T-helper 9 cell (primary cell): ENCODE results near the gene BCL2.

ENCODE experiments used
- DNase-seq: peaks from one replicate; pipeline ENCODE4 v3.0.0-alpha.2; 2020

The BCL2 gene

DNA sequence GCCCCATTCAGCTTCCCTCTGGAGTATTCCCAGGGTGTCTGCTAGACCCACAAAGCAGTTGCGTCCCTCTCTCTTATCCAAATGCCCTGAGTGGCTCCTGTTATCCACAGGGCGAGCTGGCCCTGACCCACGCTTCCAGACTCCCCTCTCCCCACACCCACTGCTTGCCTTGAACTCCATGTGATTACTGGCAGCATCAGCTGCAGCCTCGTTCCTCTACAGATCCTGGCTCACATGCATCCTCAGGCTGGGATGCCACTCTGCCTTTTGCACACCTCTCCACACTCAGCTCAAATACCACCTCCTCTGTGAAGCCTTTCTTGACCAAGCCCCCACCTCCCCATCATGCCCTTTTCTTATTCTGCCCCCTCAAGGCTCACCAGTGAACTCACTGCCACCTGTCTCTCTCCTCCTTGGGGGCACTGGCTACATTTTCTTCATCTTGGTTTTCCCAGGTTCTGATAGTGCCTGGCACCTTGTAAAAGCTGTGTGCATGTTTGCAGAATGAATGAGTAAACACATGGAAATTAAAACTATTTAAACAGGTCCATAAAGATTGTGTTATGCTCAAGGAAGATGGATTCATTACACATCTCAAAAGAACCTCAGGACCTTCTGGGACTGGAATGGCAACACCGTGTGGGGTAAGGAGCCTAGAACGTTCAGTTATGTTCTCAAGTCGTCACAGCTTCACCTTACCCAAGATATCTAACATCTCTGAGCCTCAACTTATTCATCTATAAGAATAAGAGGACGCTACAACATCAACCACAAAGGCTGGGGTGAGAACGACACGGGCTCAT is 165.0 kb downstream of the BCL2 start:
- DNase-seq, result no peak

DNA sequence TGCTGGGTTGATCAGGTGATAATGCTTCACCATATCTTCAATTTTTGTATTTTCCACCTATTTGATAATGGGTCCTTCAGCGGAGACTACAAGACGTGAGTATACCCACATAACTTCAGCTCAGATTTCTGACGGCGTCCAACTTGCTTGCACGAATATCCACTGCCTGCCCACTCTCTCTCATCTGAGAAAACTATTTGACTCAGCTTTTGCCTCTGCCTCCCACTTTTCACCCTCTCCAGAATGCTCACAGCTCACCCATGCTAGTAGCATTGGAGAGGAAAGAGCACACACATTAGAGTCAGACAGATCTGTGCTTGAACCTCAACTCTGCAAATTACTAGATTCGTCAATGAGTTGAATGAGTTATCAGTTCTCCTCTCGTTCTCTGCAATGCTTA is 166.8 kb downstream of the BCL2 start:
- no peak for DNase-seq

DNA sequence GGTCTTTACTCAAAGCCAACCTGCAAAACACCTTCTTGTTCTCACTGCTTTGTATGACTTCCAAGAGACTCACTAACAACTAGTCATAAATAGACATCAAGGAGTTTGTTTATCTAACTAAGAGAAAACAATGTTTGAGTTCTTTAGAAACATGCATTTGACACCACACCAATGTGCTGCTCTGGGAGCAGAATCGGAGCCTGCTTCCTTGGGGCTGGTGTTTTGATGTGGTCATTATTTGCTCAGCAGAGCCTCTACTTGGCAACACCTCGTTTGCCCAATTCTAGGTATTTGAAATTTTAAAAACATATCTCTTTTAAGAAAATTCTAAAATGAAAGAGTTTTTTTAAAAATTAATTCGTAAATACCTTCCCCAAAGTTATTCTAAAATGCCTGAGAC is 167.5 kb downstream of the BCL2 start:
- DNase-seq, result no peak

DNA sequence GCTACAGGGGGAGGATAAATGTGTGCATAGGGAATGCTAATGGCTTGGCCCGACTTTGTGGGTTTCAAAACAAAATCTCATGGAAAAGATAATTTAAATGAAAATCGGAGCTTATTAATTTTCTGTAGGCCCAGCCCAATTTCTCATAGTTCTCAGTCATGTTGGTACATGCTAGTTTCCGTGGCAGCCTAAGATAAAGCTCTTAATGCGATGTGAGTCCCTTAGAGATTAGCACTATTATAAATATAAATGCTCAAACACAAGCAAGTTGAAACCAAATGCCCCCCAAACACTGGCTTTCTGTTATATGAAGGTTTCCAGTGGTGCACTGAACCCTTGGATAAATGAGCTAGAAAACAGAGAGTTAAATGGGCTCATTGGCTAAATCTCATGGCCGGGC is 168.0 kb downstream of the BCL2 start:
- no peak for DNase-seq

DNA sequence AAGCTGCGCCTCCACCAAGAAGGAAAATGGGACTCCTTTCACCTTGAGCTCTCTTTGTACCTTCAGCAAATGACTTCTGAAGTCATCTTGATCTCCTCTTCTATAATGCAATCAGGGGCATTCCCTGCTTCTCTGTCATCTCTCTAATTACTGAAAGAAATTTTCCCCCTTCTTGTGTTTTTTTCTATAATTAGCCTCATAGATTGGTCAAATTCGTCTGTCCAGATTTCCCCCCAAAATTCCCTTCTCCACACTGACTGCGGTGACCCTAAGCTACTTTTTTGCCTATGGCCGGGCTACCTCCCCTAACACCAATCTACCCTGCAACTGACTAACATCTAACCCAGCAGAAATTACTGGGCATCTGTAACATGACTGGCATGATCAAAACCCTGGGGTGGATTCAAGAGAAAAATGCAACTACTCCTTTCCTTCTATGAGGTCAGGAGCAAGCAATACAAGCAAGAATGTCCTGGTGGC is 168.6 kb downstream of the BCL2 start:
- no peak for DNase-seq

DNA sequence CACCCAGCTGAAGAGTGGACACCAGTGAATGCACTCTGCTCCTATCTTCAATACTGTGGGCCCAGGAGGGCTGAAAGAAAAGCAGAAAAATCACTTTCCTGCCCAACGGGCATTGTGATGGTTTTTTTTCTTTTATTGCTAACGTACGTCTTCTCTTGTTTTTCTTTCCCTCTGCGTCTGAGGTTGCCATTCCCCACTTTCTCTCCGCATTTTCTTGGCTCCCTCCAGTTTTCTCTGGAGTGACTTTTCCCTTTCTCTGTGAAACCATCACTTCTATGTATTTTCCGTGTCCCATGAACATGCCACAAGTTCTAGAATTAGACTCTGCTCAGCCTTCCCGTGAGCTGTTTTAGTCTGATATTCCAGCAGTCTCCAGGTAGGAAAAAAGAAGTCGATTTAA is 169.2 kb downstream of the BCL2 start:
- DNase-seq, result no peak

DNA sequence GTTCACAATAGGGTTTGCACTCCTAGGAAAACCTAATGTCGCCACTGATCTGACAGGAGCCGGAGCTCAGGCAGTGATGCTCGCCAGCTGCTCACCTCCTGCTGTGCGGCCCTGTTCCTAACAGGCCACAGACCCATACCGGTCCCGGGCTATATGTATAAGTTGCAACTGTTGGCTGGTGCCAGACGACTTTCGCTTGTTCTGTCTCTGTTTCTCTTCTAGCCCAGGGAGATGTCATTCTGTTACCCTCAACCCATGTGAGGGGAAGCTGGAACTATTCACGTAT is 170.3 kb downstream of the BCL2 start:
- DNase-seq, result no peak

DNA sequence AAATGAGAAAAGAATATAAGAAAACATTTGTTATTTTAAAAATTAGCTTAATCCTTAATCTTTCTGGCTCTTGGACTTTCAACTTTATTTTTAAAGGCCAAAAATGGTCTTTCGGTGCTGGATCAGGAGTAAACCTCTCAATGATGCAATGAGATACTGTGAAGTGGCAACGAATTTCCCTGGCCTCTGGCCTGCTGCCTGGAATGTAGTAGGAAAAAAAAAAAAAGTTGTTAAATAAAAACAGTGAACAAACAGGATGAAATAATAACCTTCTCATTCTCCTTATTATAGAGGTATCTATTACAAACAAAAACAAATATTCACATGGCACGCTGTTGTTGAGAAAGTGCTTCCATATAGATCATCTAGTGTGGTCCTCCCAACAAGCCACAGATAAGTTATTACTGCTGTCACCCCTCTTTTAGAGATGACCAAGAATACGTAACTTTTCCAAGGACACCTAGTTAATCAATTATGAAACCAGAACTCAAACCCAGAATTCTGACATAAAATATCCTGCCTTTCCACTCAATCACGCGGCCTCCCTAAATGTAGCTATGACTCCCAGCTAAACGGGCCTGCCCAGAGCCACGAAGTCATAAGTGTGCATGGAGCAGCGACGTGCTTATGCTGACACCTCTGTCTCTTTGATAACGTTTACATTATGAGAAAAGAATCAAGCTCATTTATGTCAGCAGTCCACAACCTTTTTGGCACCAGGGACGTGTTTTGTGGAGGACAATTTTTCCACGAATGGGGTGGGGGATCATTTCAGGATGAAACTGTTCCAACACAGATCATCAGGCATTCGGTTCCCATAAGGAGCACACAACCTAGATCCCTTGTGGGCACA is 170.9 kb downstream of the BCL2 start:
- no peak for DNase-seq

DNA sequence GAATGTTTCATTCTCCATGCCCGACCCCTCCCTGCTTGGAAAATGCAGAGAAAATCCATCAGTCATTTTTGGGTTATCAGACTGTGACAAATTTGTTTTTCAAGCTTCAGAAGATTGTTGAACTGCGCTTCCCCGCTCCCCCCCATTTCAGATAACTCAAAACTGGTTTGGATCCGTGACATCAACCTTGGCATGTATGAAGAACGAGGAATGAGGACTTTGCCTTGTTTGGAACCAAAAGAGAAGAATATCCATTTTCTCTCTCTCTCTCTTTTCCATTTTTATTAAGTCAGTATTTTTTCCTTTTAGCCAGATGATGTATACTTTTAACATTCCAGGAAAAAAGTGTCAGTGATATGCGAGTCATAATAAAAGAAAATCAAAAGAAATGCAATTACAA is 171.6 kb downstream of the BCL2 start:
- DNase-seq, result no peak

DNA sequence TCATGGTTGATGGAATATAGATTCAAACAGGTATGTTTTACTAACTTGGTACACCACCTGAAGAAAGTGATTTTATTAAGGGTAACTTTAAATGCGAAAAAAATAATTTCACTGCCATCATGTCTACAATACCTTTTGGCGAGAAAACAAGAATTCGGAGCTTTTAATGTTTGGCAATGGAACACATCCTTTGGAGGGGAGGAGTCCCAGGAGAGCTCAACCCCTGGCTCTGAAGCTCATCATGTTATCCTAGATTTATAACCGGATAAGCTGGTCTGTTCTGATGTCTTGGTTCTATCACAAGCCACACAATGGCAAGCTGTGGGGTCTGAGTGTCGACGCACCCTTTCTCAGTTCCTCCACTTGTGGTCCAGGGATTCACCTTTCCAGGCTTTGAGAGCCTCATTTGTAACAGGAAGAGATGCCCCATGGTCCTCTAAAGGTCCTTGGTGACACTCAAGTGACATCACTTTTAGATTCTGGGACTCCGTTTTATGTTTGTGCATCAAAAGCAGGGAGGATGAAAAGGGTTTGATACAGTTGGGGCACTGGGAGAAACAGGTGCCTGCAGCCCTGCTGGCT is 172.7 kb downstream of the BCL2 start:
- no peak for DNase-seq

DNA sequence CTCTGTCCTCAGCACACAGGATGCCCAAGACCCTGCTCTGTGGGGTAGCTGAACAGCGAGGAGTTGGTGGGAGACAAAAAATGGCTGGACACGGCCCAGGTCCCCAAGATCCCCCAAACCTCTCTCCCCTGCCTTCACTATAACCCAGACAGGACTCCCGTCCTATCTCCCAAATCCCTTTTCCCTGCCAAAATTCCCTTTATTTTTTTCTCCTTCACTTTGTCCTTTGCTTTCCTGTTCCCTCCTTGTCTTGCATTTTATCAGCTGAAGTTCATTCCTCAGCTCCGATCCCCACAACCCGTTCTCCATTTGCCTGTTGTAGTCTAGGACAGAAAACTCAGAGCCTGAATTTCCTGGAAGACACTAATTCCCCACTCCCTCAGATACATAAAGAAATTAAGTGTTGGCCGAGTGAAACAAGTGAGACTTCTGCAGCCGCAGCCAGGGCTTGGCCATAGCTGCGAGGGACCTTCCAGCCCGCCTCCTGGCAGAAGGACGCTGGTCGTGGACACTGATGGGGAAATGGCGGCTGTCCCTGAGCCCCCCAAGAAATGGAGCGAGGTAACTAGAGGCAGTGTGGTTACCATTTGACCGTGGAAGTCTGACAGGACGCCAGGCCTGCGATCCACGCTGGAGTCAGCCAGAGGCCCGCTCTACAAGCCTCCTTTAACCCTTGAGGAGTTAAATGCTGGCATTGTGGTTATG is 173.6 kb downstream of the BCL2 start:
- DNase-seq, result no peak

DNA sequence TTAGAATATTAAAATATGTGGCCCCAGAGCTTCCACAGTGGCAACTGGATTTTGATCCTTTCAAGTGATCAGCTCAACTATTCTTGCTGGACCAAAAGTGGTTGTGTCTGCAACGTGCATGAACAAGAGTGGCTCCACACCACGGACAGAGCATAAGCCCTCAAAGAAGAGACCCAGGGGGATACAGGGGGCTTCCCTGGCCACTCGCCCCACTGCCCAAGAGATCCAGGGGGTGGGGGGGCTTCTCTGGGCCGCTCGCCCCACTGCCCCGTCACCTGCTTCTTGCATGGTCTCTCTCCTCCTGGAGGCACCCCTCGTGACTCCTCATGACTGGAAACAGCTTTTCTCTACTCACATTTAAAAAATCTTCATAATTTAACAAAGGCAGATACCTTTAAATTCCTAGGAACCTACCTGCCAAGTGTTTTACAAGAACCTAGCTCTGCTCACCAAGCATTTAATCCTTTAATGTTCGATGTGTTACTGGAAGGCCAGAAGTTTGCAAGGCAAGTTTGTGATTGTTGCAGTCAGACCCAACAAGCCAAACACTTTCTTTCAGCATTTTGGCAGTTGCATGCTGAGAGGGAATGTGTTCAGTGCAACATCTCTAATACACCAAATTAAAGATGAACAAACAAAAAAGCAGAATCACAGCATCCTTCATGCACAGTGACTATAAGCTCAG is 174.3 kb downstream of the BCL2 start:
- no peak for DNase-seq

DNA sequence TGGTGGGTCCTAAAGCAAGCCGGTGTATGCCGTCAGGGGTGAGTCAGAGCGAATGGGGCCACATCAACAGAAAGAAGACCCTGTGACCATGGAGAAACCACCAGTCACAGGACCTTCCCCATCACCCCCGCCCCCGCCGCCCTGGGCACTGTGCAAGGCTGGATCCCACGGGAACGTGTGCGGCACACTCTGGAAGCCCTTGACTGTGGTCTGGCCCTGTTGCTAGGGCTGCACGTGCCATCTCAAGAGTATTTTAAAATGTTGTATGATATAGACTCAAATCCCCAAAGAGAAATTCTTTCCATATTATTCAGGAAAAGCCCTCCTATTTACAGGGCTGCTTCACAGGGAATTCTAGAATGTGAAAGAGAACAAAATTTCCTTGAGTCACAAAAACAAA is 174.8 kb downstream of the BCL2 start:
- no peak for DNase-seq

DNA sequence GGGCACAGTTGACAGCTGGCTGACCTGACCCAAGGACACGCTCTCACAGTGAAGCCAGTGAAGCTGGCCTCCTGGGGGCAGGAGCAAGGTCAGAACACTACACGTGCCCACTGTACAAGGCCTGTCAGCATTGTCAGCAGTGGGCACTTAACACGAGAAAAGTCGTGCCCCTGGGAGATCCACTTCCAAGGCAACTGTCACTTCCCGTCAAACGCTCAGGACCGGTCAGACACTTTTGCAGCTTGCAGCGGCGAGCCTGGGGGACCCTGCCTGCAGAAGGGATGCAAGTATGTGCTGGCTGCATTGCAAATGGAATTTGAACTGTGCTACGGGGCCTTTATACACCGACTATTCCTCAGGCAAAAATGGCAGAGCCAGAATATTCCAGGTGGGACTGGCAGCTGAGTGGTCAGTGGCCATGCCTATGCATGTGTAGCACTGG is 176.2 kb downstream of the BCL2 start:
- no peak for DNase-seq

DNA sequence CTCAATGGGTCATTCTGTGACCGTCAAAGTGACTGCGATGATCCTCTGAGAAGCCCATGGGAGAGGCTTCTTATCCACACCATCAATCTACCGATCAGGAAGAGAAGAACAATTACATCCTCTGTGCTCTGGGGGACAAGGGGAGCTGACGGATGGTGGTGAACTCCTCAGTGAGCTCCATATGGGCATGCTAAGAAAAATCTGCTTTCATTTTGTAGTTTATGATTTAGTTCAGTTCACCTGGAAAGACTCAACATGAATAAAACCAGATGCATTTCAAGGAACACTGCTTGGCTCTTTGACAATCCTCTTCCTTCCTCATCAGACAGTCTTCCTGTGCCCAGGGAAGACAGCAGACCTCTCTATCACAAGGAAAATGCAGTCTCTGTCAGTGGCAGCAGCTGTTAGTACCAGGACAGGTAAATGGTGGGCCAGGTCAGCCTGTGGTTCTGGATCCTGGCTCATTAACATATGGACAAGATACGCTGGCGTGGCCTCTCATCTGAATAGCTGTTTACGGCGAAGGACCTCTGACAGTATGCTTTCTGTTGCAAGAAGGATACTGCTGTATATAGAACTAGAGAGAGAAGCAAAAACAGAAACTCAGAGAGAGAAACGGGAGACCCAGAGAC is 176.9 kb downstream of the BCL2 start:
- no peak for DNase-seq

DNA sequence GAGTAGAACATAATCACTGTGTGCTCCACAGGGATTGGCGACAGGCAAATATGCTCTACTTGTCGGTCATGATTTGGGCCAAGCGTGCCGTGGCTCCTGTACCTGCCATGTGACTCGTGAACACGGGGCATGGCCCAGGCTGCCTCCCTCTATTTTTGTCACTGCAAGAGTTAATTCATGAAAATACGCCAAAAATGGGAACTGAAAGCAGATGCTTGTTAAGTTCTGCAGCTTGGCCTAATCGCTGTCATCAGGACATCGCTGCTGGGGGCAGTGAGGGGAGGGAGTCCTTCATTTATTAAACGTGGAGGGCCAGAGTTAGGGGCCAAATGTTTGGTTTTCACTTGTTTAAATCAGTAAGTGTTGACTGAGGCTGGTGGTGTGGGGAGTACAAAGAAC is 177.8 kb downstream of the BCL2 start:
- DNase-seq, result no peak

DNA sequence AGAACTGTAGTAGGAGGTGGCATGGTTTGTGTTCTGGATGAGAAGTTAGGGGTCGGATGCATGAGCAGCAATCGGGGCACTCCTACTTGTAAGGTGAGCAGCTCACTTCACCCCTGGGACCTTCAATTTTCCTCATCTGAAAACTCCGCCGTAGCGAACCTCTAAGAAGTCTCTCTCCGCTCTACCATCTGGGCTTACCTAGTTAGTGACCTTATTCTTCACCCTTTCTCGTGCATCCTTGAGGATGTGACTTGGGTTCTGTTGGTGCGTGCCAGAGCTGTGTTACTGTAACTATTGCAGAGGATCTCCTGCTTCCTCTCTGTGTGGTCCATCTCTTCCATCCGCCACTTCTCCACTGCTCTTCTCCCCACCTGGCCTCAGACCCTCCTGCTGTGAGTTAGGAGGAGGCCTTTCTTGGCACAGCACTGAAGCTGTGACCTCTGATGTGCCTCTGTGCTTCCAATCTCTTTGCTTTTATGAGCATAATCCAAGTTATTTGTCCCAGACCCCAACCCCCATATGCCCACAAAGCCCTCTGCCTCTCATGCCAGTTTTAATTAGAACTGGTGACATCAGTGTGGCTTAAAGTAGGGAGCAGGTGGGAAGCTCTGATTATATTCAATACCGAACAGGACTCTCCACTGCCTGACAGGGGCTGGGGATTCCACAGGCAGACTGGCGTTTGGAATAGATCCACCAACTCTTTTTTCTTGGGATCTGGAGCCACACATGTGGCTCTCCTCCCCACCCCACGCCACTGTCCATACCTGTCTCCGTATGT is 178.4 kb downstream of the BCL2 start:
- DNase-seq, result no peak

DNA sequence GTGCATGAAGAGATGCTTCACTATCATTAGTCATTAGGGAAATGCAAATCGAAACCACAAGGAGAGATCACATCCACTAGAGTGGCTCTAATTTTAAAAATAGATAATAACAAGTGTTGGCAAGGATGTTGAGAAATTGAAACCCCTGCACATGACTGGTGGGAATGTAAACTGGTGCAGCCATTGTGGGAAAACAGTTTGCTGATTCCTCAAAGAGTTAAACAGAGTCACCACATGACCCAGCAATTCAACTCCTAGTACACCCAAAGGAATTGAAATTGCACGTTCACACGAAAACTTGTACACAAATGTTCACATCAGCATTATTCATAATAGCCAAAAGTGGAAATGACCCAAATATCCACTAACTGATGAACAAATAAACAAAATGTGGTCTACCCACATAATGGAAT is 179.5 kb downstream of the BCL2 start:
- no peak for DNase-seq

DNA sequence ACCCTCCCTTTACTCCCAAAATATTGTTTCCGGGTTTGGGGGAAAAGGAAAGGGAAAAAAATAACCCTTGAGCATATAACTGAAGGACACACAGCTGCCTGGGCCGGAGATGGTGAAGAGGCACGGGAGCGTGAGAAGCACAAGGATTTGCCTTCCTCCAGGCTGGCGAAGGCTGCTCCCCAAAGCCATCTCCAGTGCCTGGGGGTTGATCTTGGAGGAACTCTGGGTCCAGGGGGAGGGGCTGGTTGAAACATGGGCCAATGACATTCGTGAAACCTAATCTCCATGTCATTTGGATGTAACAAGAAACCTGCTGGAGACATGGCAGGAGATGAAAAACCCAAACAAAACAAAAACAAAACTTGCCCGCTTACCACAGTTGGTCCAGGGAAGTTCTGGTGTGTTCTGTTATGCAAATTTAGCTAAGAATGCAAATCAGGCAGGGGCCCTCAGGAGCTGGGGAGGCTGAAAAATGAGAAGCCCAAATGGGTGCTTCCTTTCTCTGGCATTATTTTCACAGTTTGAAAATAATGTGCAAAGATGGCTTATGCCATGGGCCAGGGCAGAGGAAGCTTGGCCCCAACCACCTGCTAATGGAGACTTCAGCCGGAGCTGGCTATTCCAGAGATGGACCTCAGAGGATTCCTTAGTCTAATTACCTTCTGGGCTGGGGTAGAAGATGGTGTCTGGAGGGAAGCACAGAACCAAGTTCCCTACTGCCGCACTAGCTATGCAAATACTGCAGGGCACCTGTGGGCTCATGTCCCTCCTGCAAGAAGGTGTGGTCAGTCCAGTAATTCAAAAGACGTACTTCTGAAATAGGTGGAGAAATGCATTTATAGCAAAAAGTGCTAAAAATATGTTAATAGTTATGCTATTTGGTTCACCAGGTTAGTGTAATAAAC is 180.9 kb downstream of the BCL2 start:
- no peak for DNase-seq

DNA sequence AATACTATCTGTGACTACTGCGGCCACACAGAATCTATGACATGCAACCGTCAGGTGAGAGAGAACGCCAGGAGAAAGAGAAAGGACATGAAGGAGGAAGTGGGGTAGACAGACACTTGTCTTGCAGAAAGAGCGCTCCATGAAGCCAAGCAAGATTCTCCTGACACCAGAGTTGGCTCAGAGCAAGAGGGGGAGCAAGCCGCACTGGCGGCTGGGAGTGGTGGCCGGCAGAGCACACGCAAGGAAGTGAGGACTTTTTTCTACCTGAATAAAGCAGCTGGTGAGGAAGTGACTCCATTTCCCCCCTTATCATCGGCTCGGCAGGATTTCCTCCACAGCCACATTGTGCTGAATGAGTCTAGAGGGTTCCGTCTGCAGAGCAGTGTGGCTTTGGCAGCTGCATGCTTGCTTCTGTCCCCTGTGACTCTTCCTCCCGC is 181.6 kb downstream of the BCL2 start:
- DNase-seq, result peak; percentile 48
